Cortex of kidney (tissue), 1 donor: ENCODE data around the gene HOXD3.

ENCODE experiments used
- DNase-seq: peaks from one replicate; lab custom pipeline; 2025; lab: John Stamatoyannopoulos, UW

Gene HOXD3

GRCh38 chr2:176212276-176212675 is 55.2 kb downstream of the HOXD3 start:
- DNase-seq, result no peak

- DNase-seq, result no peak
Measured at GRCh38 chr2:176213406-176213805, 56.3 kb downstream of the HOXD3 start.
